Neutrophil (primary cell): ENCODE data around the gene SLC7A1.

Source experiments
- H3K27ac ChIP-seq: fragments of 200-600 bp; sonication (generic); 2 replicates; pipeline ENCODE4 v1.5.1; 2016; ENCODE audit warnings: mild to moderate bottlenecking, moderate library complexity
- H3K27me3 ChIP-seq: fragments of 200-600 bp; sonication (generic); 2 replicates; pipeline ENCODE4 v1.6.0; 2016; ENCODE audit warnings: mild to moderate bottlenecking
- H3K36me3 ChIP-seq: fragments of 200-600 bp; sonication (generic); 2 replicates; pipeline ENCODE4 v1.5.1; 2017
- H3K4me1 ChIP-seq, 2 experiments: fragments of 200-600 bp in 1 of 2; sonication (generic) in 1 of 2; 1 replicate in 1 of 2; 2 replicates in 1 of 2; pipeline versions ENCODE4 v1.5.1 to v1.6.1; 2013 to 2016; ENCODE audit warnings: low read depth in 1 of 2, low read length in 1 of 2, mild to moderate bottlenecking in 1 of 2, moderate library complexity in 1 of 2; ENCODE audit not compliant: control insufficient read depth in 1 of 2, insufficient read depth in 1 of 2
- H3K4me3 ChIP-seq, 2 experiments: fragments of 200-600 bp in 1 of 2; sonication (generic) in 1 of 2; 1 replicate in 1 of 2; 2 replicates in 1 of 2; pipeline ENCODE4 v1.5.1; 2013 to 2016; ENCODE audit warnings: low read depth in 1 of 2, low read length in 1 of 2, mild to moderate bottlenecking in 1 of 2, moderate library complexity in 1 of 2
- H3K9me3 ChIP-seq: fragments of 200-600 bp; sonication (generic); 2 replicates; pipeline ENCODE4 v1.5.1; 2016
- CTCF ChIP-seq: fragments of 200-600 bp; sonication (generic); IDR thresholded peaks from 2 replicates; pipeline ENCODE4 v1.5.1; 2016; ENCODE audit warnings: antibody characterized with exemption

Gene SLC7A1

GRCh38 chr13:29564818-29565217, 30.7 kb downstream of the SLC7A1 start:
- Histone ChIP-seq H3K27ac (no peak overlapping the region), H3K4me3 (no peak overlapping the region), H3K27me3 (no peaks in the 10 kb centered on the region), H3K36me3 (no peaks in the 10 kb centered on the region), H3K4me1 (no peaks in the 10 kb centered on the region), H3K9me3 (no peaks in the 10 kb centered on the region)
- no peak for TF ChIP-seq CTCF

GRCh38 chr13:29564373-29564772, 31.1 kb downstream of the SLC7A1 start:
- no peaks in the 10 kb centered on the region for H3K4me1 ChIP-seq
- H3K27me3 ChIP-seq: no peaks in the 10 kb centered on the region
- no peak overlapping the region for H3K27ac ChIP-seq
- no peaks in the 10 kb centered on the region for H3K36me3 ChIP-seq
- no peaks in the 10 kb centered on the region for H3K9me3 ChIP-seq
- TF ChIP-seq CTCF: no peak
- no peak overlapping the region for H3K4me3 ChIP-seq

- no peaks in the 10 kb centered on the region for H3K36me3 ChIP-seq
- no peak overlapping the region for H3K27ac ChIP-seq
- no peak overlapping the region for H3K4me3 ChIP-seq
- H3K9me3 ChIP-seq: no peaks in the 10 kb centered on the region
- no peaks in the 10 kb centered on the region for H3K4me1 ChIP-seq
- no peak for TF ChIP-seq CTCF
- H3K27me3 ChIP-seq: no peaks in the 10 kb centered on the region
These were observed 31.5 kb downstream of the SLC7A1 start for GRCh38 chr13:29563941-29564340.

GRCh38 chr13:29562786-29563438, 32.6 kb downstream of the SLC7A1 start:
- no peak for TF ChIP-seq CTCF
- no peaks in the 10 kb centered on the region for H3K36me3 ChIP-seq
- no peak overlapping the region for H3K27ac ChIP-seq
- no peak overlapping the region for H3K4me3 ChIP-seq
- H3K9me3 ChIP-seq: no peaks in the 10 kb centered on the region
- no peaks in the 10 kb centered on the region for H3K27me3 ChIP-seq
- no peaks in the 10 kb centered on the region for H3K4me1 ChIP-seq

- Histone ChIP-seq H3K4me3 (no peak overlapping the region), H3K36me3 (no peaks in the 10 kb centered on the region), H3K4me1 (no peaks in the 10 kb centered on the region), H3K27ac (no peak overlapping the region), H3K9me3 (no peaks in the 10 kb centered on the region), H3K27me3 (no peaks in the 10 kb centered on the region)
- TF ChIP-seq CTCF: no peak
These were observed 33.6 kb downstream of the SLC7A1 start for GRCh38 chr13:29561918-29562317.
